Measurements from ENCODE around the gene ACTR3C. TPM values are rescaled to one million over a fixed set of nuclear protein-coding genes. Genes with fewer than 3 reads are reported as not detected.

ACTR3C gene
- polyA plus RNA-seq, 4 donors, result 2.4 to 9.6 (median 6.0) TPM

DNA sequence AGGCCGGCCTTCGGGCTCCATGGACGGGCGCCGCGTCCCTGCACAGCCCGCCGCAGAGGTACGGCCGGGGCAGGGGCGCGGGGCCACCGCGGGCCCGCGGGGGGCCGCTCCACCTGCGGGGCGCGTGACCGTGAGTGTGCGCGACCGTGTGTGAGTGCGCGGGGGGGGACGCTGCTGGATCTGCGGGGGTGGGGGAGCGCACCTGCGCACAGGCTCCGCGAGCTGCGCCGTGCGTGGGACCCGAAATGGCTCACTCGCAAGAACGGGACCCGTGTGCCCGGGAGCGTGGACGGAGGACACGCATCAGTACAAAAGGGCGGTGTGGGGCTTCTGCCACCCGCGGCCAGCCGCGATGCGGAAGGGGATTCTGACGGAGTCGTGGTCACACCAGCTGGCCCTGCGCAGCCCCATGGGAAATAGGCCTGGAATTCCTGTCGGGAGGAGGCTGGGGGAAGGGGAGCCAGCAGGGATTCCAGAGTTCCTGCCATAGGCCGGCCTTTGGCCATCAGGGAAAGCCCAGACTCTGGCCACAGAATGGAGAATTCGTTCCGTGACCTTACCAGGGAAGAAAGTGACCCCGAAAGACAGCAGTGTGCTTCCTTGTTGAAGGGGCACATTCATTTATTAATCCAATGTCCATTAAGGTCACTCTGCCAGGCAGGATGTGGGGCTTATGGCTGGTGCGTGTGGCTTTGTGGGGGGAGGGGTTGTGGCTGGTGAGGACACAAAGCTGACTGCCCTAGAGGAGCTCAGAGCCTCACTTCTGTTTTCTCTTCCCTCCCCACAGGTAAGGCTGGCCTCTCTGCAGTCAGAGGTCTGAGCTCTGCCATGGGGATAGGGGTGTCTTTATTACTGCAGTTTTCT lies 45.8 kb upstream of the ACTR3C start:
- H3K27ac ChIP-seq (ENCODE audit: low read depth in 1 of 3, low read length in 2 of 3), result peak overlapping the region; percentile 88 to 98 (median 97)
- peaks cover 0 to 49% (median 10%) of the 10 kb centered on the region in 3 donors for H3K4me1 ChIP-seq (ENCODE audit: control insufficient read depth in 3 of 3, insufficient read depth in 2 of 3, low read depth in 1 of 3, low read length in 2 of 3)
- WGBS, 3 donors, result 0 to 1% (median 0%) methylated on average over 31 to 58 of the region's 58 CpGs
- peaks cover 0 to 47% (median 16%) of the 10 kb centered on the region in 3 donors for H3K36me3 ChIP-seq (ENCODE audit: control insufficient read depth in 3 of 3, insufficient read depth in 2 of 3, low read depth in 1 of 3, low read length in 3 of 3)
- FAIRE-seq, result no peak
- peak overlapping the region; percentile 76 to 89 (median 86) for H3K4me3 ChIP-seq (ENCODE audit: low read depth in 1 of 3, low read length in 3 of 3)
- no peaks in the 10 kb centered on the region for H3K9me3 ChIP-seq (ENCODE audit: control insufficient read depth in 2 of 2, insufficient read depth in 1 of 2, low read depth in 1 of 2, low read length in 1 of 2)
- no peaks in the 10 kb centered on the region for H3K27me3 ChIP-seq (ENCODE audit: control insufficient read depth in 3 of 3, insufficient read depth in 3 of 3, low read length in 3 of 3)
- peak; percentile 74 to 87 for DNase-seq

DNA sequence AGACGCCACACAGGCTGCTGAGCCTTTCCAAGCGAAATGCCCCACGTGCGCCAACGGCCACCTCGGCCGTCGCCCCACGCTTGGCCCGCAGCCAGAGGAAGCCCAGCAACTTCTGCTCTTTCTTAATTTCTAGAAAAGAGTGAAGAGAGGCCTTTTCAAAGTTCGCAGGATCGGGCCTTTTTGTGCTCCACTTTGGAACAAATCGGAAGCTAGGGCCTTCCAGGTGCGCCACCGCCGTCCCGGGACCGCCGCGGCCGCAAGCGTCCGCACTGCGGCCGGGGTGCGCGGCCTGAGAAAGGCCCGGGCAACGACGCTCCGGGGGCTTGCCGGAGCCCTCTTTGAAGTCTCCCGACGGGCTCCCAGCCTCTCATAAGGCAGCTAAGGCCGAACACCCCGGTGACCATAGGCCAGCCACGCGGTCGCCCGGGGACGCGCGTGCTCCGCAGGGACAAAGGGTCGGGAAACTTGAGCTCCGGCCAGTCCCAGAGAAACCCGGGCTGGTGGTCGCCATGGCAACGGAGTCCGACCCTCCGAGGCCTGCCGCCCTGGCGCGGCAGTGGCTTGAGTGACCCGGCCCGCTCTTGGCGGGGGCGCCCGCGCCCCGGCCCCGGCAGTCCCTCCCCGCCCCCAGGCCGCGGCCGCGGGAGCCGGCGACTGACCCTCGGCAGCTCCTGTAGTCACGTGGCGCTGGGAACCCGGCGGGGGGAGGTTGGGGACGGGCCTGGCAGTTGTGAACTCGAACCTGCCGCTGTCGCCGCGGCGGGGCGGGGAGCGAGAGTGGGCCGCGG lies 44.9 kb upstream of the ACTR3C start, which contains the start of gene REPIN1:
Gene REPIN1 (plus strand): TSS at position 727 of the 788 bp plus-strand sequence. CDS start 890 bp downstream, outside the sequence.
- peak within 1 kb of the TSS; percentile 76 to 89 (median 86) for H3K4me3 ChIP-seq (ENCODE audit: low read depth in 1 of 3, low read length in 3 of 3)
- no peak for FAIRE-seq
- H3K9me3 ChIP-seq (ENCODE audit: control insufficient read depth in 2 of 2, insufficient read depth in 1 of 2, low read depth in 1 of 2, low read length in 1 of 2), result no peaks in the 10 kb centered on the region
- H3K4me1 ChIP-seq (ENCODE audit: control insufficient read depth in 3 of 3, insufficient read depth in 2 of 3, low read depth in 1 of 3, low read length in 2 of 3), result peaks cover 0 to 41% (median 9%) of the 10 kb centered on the region in 3 donors
- peak within 1 kb of the TSS; percentile 88 to 98 (median 97) for H3K27ac ChIP-seq (ENCODE audit: low read depth in 1 of 3, low read length in 2 of 3)
- WGBS, 3 donors, result 1% methylated on average over 63 to 85 of the region's 85 CpGs
- no peaks in the 10 kb centered on the region for H3K27me3 ChIP-seq (ENCODE audit: control insufficient read depth in 3 of 3, insufficient read depth in 3 of 3, low read length in 3 of 3)
- peak; percentile 89 to 96 for DNase-seq
- H3K36me3 ChIP-seq (ENCODE audit: control insufficient read depth in 3 of 3, insufficient read depth in 2 of 3, low read depth in 1 of 3, low read length in 3 of 3), result peaks cover 0 to 38% (median 16%) of the 10 kb centered on the region in 3 donors

- 17 to 38% (median 32%) methylated on average over 8 of the region's 8 CpGs for WGBS, 3 donors
- FAIRE-seq, result no peak
- Histone ChIP-seq H3K27me3 (ENCODE audit: control insufficient read depth in 3 of 3, insufficient read depth in 3 of 3, low read length in 3 of 3) (no peaks in the 10 kb centered on the region), H3K36me3 (ENCODE audit: control insufficient read depth in 3 of 3, insufficient read depth in 2 of 3, low read depth in 1 of 3, low read length in 3 of 3) (peaks cover 0 to 32% (median 14%) of the 10 kb centered on the region in 3 donors), H3K27ac (ENCODE audit: low read depth in 1 of 3, low read length in 2 of 3) (peak overlapping the region; percentile 88 to 98 (median 97)), H3K4me1 (ENCODE audit: control insufficient read depth in 3 of 3, insufficient read depth in 2 of 3, low read depth in 1 of 3, low read length in 2 of 3) (peaks cover 0 to 35% (median 6%) of the 10 kb centered on the region in 3 donors), H3K4me3 (ENCODE audit: low read depth in 1 of 3, low read length in 3 of 3) (peak overlapping the region in 2 of 3 donors; percentile 86 to 89), H3K9me3 (ENCODE audit: control insufficient read depth in 2 of 2, insufficient read depth in 1 of 2, low read depth in 1 of 2, low read length in 1 of 2) (no peaks in the 10 kb centered on the region)
- no peak for DNase-seq
Measured at GRCh38 chr7:150367677-150368095, 44.3 kb upstream of the ACTR3C start.

- no peak overlapping the region for H3K4me3 ChIP-seq (ENCODE audit: low read depth in 1 of 3, low read length in 3 of 3)
- FAIRE-seq, result no peak
- H3K36me3 ChIP-seq (ENCODE audit: control insufficient read depth in 3 of 3, insufficient read depth in 2 of 3, low read depth in 1 of 3, low read length in 3 of 3), result peaks cover 0 to 14% (median 2%) of the 10 kb centered on the region in 3 donors
- H3K27ac ChIP-seq (ENCODE audit: low read depth in 1 of 3, low read length in 2 of 3), result peak overlapping the region in 2 of 3 donors; percentile 4 to 52
- WGBS, 3 donors, result 78 to 83% (median 83%) methylated on average over 5 of the region's 5 CpGs
- no peaks in the 10 kb centered on the region for H3K9me3 ChIP-seq (ENCODE audit: control insufficient read depth in 2 of 2, insufficient read depth in 1 of 2, low read depth in 1 of 2, low read length in 1 of 2)
- H3K4me1 ChIP-seq (ENCODE audit: control insufficient read depth in 3 of 3, insufficient read depth in 2 of 3, low read depth in 1 of 3, low read length in 2 of 3), result peaks cover 0 to 30% (median 6%) of the 10 kb centered on the region in 3 donors
- no peaks in the 10 kb centered on the region for H3K27me3 ChIP-seq (ENCODE audit: control insufficient read depth in 3 of 3, insufficient read depth in 3 of 3, low read length in 3 of 3)
- DNase-seq, result no peak
Measured at GRCh38 chr7:150365673-150366398, 42.5 kb upstream of the ACTR3C start.

GRCh38 chr7:150365194-150365593 lies 41.8 kb upstream of the ACTR3C start:
- DNase-seq, result no peak
- no peak for FAIRE-seq
- WGBS, 3 donors, result 89 to 95% (median 91%) methylated on average over 10 of the region's 10 CpGs
- Histone ChIP-seq H3K27ac (ENCODE audit: low read depth in 1 of 3, low read length in 2 of 3) (no peak overlapping the region), H3K4me1 (ENCODE audit: control insufficient read depth in 3 of 3, insufficient read depth in 2 of 3, low read depth in 1 of 3, low read length in 2 of 3) (peaks cover 0 to 23% (median under 1%) of the 10 kb centered on the region in 3 donors), H3K27me3 (ENCODE audit: control insufficient read depth in 3 of 3, insufficient read depth in 3 of 3, low read length in 3 of 3) (no peaks in the 10 kb centered on the region), H3K36me3 (ENCODE audit: control insufficient read depth in 3 of 3, insufficient read depth in 2 of 3, low read depth in 1 of 3, low read length in 3 of 3) (peaks cover 0 to 9% (median 0%) of the 10 kb centered on the region in 3 donors), H3K4me3 (ENCODE audit: low read depth in 1 of 3, low read length in 3 of 3) (no peak overlapping the region), H3K9me3 (ENCODE audit: control insufficient read depth in 2 of 2, insufficient read depth in 1 of 2, low read depth in 1 of 2, low read length in 1 of 2) (no peaks in the 10 kb centered on the region)

DNA sequence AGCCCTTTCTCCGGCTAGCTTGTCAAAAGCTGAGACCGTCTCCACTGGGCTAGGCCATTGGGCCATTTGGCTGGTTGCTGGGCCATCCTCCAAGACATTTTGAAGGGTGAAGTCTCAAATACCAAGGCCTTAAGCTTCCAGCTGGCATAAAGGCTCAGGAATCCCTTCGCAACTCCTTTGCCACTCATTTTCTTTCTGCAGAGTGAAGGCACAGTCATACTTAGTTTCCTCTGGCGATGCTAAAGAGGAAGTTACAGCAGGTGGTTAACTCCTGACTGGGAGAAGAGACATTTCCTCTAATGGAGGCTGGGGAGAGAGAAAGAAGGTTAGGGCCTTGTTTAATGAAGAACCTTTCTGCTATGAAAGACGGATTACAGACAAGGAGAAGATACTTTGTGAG lies 40.5 kb upstream of the ACTR3C start:
- no peak overlapping the region for H3K4me3 ChIP-seq (ENCODE audit: low read depth in 1 of 3, low read length in 3 of 3)
- no peak overlapping the region for H3K27ac ChIP-seq (ENCODE audit: low read depth in 1 of 3, low read length in 2 of 3)
- no peaks in the 10 kb centered on the region for H3K27me3 ChIP-seq (ENCODE audit: control insufficient read depth in 3 of 3, insufficient read depth in 3 of 3, low read length in 3 of 3)
- no peak for FAIRE-seq
- no peak for DNase-seq
- 74 to 87% (median 82%) methylated on average over 5 of the region's 5 CpGs for WGBS, 3 donors
- H3K4me1 ChIP-seq (ENCODE audit: control insufficient read depth in 3 of 3, insufficient read depth in 2 of 3, low read depth in 1 of 3, low read length in 2 of 3), result peaks cover 0 to 20% (median 0%) of the 10 kb centered on the region in 3 donors
- H3K9me3 ChIP-seq (ENCODE audit: control insufficient read depth in 2 of 2, insufficient read depth in 1 of 2, low read depth in 1 of 2, low read length in 1 of 2), result no peaks in the 10 kb centered on the region
- H3K36me3 ChIP-seq (ENCODE audit: control insufficient read depth in 3 of 3, insufficient read depth in 2 of 3, low read depth in 1 of 3, low read length in 3 of 3), result no peaks in the 10 kb centered on the region

DNA sequence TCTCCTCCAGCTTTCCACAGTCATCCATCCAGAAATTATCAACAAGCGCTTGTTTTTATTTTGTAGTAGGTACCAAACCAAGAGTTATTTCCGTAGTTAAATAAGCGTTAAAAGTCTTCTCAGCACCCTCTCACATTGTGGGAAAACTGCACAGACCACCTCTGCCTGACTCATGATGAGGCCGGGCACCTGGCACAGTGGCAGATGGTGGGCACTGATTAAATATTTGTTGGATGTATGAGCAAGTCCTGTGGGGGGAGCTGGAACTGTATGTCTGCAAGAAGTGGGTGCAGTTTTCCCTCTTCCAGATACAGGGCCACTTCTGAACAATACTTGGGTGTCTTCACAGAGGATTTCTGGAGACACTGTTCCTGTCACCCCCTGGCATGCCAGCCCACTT lies 40.0 kb upstream of the ACTR3C start:
- no peak overlapping the region for H3K27ac ChIP-seq (ENCODE audit: low read depth in 1 of 3, low read length in 2 of 3)
- H3K27me3 ChIP-seq (ENCODE audit: control insufficient read depth in 3 of 3, insufficient read depth in 3 of 3, low read length in 3 of 3), result no peaks in the 10 kb centered on the region
- peaks cover 0 to 20% (median 0%) of the 10 kb centered on the region in 3 donors for H3K4me1 ChIP-seq (ENCODE audit: control insufficient read depth in 3 of 3, insufficient read depth in 2 of 3, low read depth in 1 of 3, low read length in 2 of 3)
- no peak for FAIRE-seq
- no peaks in the 10 kb centered on the region for H3K9me3 ChIP-seq (ENCODE audit: control insufficient read depth in 2 of 2, insufficient read depth in 1 of 2, low read depth in 1 of 2, low read length in 1 of 2)
- DNase-seq, result no peak
- H3K4me3 ChIP-seq (ENCODE audit: low read depth in 1 of 3, low read length in 3 of 3), result no peak overlapping the region
- WGBS, 3 donors, result 86 to 87% (median 87%) methylated on average over 4 of the region's 4 CpGs
- H3K36me3 ChIP-seq (ENCODE audit: control insufficient read depth in 3 of 3, insufficient read depth in 2 of 3, low read depth in 1 of 3, low read length in 3 of 3), result no peaks in the 10 kb centered on the region

Measured in small intestine (tissue), 7 donors.